HG02798 (cell line): Measurements from ENCODE around the gene SLC39A5.
"Not testable (repeated sequence)": the region's sequence is repeated elsewhere in the genome, so short reads cannot be mapped to it uniquely, and the experiment has no call there.

ENCODE experiments used
- ATAC-seq: cut with Tn5 transposase; IDR thresholded peaks from one replicate; pipeline ENCODE4 v1.9.1; 2021; ENCODE audit warnings: mild to moderate bottlenecking; ENCODE audit not compliant: unreplicated experiment, poor library complexity

The SLC39A5 gene, protein sequence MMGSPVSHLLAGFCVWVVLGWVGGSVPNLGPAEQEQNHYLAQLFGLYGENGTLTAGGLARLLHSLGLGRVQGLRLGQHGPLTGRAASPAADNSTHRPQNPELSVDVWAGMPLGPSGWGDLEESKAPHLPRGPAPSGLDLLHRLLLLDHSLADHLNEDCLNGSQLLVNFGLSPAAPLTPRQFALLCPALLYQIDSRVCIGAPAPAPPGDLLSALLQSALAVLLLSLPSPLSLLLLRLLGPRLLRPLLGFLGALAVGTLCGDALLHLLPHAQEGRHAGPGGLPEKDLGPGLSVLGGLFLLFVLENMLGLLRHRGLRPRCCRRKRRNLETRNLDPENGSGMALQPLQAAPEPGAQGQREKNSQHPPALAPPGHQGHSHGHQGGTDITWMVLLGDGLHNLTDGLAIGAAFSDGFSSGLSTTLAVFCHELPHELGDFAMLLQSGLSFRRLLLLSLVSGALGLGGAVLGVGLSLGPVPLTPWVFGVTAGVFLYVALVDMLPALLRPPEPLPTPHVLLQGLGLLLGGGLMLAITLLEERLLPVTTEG

DNA sequence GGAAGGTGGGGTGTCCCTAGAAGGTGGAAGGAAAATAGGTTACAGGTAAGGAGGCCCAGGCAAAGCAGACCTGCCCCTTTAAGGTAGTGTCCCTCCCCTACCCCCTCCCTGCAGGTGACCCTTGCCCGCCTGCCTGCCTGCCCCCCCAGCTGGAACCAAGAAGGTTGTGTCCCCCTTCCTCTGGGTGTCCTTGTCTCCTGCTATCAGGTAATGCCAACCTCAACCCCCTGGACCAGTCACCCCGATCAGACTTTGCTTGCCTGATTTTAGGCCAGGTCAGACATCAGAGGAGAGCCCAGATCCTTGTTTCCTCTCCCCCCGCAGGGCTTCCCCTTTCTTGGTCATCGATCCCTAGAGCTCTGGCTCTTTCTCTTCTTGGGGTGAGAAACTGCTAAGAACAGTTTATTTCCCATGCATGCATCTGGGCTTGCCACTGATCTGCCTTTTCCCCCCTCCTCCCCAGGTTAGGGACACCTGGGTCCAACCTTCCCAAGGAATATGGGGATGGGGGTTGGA lies at the start of gene SLC39A5:
Gene SLC39A5 (plus strand): TSS at position 136 of the 516 bp plus-strand sequence. CDS start 1,224 bp downstream, outside the sequence.
- ATAC-seq = no peak

DNA sequence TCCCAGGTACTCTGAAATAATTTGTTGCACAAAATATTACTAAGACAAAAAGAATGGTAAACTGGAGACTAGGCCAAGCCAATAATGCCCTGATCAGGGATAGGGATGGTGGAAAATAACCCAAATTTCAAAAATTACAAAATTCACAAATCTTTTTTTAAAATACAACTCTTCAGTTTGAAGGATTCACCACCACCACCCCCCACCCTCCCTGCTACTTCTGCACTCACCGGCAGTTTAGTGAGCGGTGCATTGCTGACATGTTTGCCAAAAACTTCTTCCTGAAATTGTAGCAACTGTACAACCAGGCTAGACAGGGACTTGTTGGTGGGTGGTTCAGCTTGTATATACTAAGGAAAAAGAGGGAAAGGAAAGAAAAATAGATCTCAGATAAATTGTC lies 42.9 kb upstream of the SLC39A5 start:
- ATAC-seq = no peak

DNA sequence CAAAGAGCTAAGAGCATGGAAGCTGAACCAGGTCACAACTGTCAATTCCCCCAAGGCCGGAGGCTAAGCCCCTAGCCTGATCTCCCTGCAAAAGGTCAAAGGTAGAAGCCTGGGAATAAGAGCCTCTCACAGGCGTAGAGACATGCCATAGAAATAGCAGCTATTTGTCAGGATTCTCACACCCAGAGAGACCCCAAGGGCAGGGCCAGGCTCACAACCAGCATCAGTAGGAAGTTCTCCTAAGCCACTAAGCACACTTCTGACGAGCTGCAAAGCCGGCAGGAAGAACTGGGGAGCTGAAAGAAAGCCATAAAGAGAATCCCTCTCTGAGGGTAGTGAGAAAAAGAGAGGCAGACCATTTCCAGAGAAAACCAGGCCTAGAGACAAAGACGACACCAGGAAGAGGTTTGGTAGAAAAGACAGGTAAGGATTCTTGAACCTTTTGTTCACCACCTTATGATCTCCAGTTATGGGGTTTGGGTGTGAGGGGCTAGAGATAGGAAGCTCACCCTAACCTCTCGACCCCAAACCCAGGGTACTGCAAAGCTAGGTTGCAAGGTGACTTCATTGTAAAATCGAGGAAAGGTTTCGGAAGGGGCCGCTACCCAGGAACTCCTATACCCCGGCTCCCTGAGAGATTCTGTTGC lies 41.6 kb upstream of the SLC39A5 start:
- no peak for ATAC-seq

DNA sequence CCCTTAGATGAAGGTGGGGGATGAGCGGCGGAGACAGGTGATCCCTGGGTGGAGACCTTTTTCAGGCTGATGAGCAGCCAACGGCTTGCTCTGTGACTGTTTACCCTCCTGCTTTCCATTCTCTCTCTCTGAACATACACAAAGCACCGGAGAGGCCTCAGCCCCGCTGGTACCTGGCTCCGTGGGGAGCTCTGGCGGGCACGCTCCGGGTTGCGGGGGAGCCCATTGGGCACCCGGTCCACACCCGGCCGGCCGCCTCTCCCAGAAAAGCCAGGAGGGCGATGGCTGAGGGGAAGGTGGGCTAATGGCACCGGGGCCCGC lies 41.1 kb upstream of the SLC39A5 start:
- no peak for ATAC-seq

DNA sequence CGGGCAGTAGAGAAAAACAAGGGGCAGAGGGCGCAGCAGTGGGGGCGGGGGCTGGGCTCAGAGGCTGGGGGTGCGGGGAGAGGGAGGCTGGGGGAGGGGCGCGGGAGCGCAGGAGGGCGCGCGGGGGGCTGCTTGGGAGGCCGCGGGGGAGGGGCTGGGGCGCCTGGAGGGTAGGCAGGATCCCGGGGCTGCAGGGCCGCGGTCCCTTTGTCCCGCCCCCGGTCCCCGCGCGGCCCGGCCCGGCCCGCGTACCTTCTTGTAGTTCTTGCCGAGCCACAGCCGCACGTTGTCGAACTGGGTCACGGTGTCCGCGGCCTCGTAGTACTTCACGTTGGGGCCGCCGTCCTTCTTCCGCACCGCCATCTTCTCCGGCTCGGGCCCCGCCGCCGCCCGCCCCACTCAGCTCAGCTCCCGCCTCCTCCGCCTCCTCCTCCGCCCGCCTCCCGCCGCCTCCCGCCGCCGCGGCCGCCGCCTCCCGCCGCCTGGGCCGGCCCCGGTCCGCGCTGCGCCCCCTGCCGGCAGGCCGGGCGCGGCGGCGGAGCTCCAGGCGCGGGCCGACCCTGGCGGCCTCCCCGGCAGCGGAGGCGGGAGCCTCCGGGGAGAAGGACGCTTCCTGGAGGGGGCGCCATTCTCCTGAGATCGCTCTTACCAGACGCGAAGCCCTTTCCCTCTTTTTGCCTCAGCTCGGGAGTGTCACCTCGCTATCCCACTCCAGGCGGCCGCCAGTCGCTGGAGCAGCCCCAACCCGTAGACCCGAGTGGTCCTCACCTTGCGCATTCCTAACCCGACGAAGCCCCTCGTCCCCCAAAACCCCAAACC lies 40.5 kb upstream of the SLC39A5 start, which contains the start of gene SMARCC2:
Gene SMARCC2 (minus strand): TSS at position 385 of the 819 bp plus-strand sequence. CDS start 22 bp downstream, at position 363.
- peak; percentile 86 for ATAC-seq

DNA sequence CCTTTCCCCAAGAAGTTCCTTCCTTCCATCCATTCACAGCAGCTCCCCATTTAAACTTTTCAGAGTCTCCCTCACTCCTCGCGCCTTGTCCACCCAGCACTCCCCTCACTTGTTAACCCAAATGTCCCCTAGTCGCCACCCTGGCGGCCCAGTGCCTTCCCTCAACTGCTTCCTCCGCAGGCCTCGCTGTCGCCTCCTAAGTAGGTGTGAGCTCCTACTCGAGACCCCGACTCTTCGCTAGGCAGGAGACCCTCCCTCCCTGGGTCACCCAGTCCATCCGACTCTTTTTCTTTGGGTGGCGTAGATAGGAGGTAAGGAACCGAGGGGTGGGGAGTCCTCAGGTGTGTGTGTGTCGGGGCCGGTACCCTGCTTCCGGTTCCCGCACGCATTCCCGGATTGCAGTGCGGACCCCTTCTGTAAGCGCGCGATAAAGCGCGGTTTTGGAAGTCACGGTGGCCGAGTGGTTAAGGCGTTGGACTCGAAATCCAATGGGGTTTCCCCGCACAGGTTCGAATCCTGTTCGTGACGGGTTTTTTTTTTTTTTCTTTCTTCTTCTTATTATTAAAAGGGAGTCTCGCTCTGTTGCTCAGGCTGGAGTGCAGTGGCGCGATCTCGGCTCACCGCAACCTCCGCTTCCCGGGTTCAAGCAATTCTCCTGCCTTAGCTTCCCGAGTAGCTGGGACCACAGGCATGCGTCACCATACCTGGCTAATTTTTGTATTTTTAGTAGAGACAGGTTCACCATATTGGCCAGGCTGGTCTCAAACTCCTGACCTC lies 39.7 kb upstream of the SLC39A5 start:
- ATAC-seq = peak; percentile 30

DNA sequence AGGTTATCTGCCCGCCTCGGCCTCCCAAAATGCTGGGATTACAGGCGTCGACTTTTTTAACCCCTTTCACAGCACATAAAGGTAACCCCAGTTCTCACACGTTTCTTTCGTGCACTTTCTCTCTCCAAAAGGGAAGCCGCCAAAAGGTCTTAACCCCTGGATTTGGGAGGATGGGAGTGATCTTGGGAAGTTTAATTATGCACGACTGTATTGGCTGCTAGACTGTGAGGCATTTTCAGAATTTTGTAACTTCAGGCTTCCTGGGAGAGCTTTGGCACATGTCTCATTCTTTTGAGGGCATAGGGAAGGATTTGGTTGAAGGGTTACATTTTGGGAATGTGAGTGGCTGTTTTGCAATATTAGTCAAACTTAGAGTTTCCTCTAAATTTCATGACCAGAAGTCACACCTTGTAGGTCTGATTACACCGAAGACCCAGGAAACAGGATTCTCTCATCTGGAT lies 39.1 kb upstream of the SLC39A5 start:
- no peak for ATAC-seq

DNA sequence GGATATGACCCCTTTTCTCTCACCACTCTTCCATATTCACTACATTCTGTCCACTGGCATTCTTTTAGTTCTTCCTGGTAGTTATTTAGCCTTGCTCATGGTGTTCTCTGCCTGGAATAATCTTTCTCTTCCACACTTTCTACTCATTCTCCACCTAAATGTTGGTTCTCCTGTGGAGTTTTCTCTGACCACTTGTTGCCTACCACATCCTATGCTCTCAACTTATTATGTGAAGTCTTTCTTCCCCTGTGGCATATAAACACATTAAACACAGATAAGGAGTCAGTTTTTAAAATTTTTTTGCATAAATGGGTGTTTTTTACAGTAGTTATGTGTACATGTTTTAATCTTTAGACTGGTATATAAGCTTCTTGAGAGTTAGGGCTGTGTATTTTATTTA lies 37.3 kb upstream of the SLC39A5 start:
- ATAC-seq = no peak

DNA sequence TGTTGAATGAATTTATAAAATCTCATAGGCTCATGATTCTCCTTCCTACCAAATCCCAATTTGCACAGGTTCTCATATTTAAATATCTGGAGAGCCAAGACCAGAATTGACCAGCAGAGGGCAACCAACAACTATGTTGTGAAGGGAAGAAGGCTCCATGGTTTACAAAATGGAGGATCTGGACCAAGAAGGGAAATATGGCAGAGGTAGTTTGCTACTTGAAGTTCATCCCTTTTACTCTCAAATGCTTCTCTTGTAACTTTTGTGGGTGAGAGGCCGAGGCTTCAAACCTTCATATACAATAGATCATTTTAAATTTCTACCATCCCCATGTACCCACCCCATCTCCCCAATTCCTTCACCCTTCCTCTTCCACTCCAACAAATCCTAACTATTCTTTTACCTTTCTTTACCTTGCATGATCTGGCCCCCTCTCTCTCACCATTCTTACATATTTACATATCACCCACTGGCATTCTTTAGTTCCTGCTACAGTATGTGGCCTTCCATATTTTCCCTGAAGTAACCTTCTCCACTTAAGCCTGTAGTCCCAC lies 36.7 kb upstream of the SLC39A5 start:
- ATAC-seq = no peak

DNA sequence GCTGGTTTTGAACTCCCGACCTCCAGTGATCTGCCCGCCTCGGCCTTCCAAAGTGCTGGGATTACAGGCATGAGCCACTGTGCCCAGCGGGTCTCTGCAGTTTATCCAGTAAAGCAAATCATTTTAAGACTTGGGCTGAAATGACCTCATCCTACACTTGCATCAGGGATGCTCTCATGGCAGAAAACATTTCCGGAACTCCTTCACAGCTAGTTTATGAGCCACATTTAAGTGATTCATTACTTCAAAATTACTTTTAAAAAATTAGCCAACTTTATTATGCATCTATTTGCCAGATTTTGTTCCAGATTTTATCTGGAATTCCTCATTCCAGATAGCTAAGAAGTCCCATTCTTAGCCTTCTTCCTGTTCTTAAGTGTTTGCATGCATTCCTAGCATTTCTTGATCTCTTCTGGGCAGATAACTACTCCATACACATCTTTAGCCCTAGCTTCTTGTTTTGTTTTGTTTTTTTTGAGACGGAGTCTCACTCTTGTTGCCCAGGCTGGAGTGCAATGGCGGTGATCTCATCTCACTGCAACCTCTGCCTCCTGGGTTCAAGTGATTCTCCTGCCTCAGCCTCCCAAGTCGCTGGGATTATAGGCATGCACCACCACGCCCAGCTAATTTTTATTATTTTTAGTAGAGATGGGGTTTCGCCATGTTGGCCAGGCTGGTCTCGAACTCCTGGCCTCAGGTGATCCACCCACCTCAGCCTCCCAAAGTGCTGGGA lies 32.9 kb upstream of the SLC39A5 start:
- not testable (repeated sequence) for ATAC-seq

DNA sequence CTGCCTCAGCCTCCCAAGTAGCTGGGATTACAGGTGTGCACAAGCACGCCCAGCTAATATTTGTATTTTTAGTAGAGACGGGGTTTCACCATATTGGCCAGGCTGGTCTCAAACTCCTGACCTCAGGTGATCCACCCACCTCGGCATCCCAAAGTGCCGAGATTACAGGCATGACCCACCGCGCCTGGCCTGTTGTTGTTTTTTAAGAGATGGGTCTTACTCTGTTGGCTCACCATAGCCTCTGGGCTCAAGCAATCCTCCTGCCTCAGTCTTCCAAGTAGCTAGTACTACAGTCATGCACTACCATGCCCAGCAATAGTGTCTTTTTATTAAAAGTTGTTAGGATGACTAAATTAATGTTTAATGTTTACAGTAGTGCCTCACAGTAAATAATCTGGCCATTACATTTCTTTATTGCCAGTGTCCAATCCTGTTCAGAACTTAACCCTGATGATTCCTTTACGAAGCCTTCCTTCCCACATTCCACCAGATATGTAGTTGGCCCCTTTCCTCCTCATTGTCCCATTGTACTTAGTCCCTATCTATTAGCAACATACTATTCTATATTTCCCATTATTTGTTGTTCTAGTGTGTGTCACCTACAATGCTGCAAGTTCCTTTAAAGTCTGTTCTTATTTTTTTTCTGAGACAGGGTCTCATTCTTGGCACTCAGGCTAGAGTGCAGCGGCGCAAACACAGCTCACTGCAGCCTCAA lies 31.8 kb upstream of the SLC39A5 start:
- ATAC-seq = no peak

DNA sequence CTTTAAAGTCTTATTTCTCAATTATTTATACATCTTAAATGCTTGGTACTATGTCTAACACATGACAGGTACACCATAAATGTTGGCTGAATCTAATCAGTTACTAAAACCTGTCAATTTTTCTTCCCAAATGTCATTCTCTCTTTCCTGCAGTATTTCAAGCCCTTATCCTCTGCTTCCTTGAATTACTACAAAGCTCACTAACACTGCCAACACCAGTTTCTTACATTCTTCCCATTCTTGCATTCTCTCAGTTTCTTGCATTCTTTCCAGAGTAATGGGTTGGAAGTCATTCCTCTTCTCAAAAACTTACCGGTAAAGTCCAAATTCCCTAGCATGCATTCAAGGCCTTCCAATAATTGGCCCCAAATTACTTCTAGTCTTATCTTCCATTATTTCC lies 31.0 kb upstream of the SLC39A5 start:
- no peak for ATAC-seq

DNA sequence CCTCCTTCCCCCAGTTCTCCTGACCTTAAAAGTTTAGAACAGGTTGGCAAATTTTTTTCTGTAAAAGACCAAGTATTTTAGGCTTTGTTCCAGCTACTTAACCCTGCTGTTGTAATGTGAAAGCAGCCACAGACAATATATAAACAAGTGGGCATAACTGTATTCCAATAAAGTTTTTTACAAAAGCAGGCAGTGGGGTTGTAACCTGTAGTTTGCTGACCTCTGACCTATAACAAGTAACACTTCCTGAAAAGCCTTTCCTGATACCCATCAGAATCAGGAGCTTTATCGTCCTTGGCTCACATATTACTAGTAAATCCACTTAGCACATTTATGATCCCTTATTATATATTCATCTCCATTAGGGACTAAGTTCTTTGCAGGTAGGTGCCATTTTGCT lies 27.5 kb upstream of the SLC39A5 start:
- no peak for ATAC-seq

DNA sequence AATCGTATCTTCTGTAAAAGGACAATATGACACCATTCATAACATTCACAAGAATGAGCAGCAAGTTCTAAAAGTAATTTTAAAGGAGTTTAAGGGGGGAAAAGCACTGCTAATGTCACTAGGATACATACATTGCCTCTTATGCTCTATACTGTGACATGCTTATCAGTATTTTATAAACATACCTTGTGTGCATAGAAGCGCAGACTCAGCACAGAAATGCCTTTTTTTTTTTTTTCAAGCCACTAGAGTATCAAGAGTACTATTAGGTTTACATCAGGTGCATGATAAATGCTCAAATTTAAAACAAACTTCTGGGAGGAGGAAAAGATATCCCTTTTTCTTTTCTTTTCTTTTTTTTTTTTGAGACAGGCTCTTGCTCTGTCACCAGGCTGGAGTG lies 27.0 kb upstream of the SLC39A5 start:
- ATAC-seq = no peak

DNA sequence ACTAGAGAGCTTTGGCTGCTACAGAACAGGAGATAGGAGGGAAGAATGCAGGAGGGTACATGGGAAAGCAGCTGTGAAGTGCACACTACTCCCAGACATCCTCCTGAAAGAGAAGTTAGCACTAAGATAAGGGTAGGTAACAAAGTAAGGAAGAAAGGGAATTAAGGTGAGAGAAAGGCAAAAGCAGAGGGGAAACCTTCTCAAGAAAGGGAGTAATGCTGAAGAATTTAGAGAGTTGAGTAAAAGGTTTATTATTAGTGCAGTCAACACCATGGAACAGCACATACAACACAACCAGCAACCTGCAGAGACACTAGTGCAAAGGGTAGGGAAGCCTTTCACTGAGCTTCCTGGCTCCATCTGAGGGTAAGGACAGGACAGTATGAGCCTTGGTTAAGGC lies 25.6 kb upstream of the SLC39A5 start:
- ATAC-seq = no peak

DNA sequence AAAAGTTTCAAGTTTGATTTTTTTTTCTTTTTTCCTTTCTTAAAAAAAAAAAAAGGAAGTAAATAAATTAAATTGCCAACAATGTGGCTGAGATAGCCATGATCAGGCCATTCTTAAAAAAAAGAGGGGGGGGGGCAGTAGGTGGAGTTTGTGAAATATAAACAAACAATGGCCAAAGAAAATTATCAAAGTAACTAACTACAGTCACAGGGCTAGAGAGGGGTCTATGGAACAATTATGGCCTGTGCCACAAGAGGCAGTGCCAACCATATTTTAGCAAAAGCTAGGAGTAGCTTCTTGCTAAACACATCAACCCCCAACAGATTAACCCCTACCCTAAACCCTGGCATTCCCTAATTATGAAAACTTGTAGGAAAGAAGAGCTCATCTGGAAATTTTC lies 24.4 kb upstream of the SLC39A5 start:
- ATAC-seq = no peak

DNA sequence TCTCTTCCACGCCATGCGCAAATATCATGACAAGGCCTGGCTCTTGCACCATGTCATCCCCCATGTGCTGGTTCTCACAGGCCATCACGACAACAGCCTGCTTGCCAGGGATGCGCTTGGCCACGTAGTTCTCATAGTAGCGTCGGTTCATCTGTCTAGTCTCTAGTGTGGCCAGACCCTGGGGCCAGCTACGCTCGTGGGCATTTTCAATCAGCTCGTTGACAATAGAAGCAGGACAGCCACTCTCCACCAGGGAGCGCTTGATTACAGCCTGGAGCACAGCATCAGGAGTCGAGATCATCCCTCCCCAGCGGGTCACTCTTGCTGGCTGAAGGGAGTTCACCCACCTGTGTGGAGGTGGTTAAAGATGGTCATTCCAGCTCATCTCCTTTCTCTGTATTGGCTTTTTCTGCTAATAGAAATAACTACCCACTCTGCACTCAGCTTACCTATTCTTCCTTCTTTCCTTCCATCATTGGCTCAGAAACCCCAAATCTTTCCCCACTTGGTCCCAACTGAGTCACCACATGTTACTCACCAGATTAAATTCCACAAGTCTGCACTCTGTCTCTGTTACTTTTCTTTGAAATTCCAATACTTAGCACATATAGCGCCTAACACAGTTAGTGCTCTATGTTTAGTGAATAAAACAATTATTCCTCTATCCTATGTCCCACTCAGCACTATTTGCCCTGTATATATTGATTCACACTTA lies 23.2 kb upstream of the SLC39A5 start:
- ATAC-seq = no peak

DNA sequence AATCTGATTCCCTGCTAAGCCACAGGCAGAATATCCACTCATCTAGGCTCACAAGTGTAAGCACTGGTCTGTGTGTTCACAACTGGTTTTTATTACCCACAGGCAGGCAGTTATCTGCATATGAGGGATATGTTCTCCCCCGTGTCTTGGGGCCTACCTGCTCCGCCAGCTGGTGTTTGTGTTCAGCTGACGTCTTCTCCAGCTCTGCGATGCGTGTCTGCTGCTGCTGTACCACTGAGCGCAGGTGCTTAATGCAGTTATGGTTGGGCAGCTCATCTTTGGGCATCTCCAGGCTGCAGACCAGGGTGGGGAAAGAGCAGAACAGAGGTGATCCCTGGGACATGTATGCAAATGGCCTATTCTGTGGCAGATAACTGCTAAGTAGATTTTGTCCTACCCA lies 21.8 kb upstream of the SLC39A5 start:
- ATAC-seq = no peak
